Neural cell (in vitro differentiated cells): Measurements from ENCODE around the gene KRT37.

ENCODE experiments used
- EP300 ChIP-seq: fragments of 450-650 bp; conservative IDR thresholded peaks from 2 replicates; pipeline ENCODE4 v1.6.1; 2014; ENCODE audit warnings: antibody characterized with exemption, mild to moderate bottlenecking, moderate library complexity; ENCODE audit not compliant: poor library complexity, severe bottlenecking
- EZH2 ChIP-seq: fragments of 200-600, 300-800 bp; shearing (Covaris generic), sonication (generic); IDR thresholded peaks from 2 replicates; pipeline ENCODE4 v1.6.1; 2014; ENCODE audit warnings: antibody characterized with exemption, low read length, borderline replicate concordance, mild to moderate bottlenecking; ENCODE audit not compliant: insufficient read depth, poor library complexity, severe bottlenecking
- POLR2AphosphoS5 ChIP-seq: IDR thresholded peaks from 2 replicates; pipeline ENCODE4 v1.6.1; 2012
- TF ChIP-seq, protein P1 (sequence below): fragments of 450-650 bp; IDR thresholded peaks from 2 replicates; pipeline ENCODE4 v1.5.1; 2014; ENCODE audit warnings: antibody characterized with exemption, mild to moderate bottlenecking, moderate library complexity; ENCODE audit not compliant: poor library complexity, severe bottlenecking
- TF ChIP-seq, protein P2 (sequence below): IDR thresholded peaks from 2 replicates; pipeline ENCODE4 v1.6.1; 2012; ENCODE audit warnings: borderline replicate concordance

DNA sequence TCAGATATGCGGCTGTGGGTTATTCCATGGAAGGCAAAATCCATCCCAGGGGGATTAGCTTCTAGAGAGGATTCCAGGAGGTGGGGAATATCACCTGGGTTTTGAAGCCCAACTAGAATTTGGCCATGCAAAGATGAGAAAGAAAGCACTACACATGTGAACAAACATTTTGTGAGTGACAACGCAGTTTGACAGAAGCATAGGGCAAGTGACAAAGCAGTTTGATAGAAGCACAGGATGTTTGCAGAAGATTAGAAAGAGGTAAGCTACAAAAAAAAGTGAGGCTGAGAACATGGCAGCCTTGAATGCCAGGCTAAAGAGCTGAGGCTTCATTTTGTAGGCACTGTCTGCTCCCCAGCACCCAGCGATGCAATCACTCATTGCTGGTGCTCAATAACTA lies 28.7 kb upstream of the KRT37 start:
- TF ChIP-seq, protein P1, sequence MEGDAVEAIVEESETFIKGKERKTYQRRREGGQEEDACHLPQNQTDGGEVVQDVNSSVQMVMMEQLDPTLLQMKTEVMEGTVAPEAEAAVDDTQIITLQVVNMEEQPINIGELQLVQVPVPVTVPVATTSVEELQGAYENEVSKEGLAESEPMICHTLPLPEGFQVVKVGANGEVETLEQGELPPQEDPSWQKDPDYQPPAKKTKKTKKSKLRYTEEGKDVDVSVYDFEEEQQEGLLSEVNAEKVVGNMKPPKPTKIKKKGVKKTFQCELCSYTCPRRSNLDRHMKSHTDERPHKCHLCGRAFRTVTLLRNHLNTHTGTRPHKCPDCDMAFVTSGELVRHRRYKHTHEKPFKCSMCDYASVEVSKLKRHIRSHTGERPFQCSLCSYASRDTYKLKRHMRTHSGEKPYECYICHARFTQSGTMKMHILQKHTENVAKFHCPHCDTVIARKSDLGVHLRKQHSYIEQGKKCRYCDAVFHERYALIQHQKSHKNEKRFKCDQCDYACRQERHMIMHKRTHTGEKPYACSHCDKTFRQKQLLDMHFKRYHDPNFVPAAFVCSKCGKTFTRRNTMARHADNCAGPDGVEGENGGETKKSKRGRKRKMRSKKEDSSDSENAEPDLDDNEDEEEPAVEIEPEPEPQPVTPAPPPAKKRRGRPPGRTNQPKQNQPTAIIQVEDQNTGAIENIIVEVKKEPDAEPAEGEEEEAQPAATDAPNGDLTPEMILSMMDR: no peak
- TF ChIP-seq POLR2AphosphoS5 (no peak), EZH2 (no peak), EP300 (no peak)
- TF ChIP-seq, protein P2, sequence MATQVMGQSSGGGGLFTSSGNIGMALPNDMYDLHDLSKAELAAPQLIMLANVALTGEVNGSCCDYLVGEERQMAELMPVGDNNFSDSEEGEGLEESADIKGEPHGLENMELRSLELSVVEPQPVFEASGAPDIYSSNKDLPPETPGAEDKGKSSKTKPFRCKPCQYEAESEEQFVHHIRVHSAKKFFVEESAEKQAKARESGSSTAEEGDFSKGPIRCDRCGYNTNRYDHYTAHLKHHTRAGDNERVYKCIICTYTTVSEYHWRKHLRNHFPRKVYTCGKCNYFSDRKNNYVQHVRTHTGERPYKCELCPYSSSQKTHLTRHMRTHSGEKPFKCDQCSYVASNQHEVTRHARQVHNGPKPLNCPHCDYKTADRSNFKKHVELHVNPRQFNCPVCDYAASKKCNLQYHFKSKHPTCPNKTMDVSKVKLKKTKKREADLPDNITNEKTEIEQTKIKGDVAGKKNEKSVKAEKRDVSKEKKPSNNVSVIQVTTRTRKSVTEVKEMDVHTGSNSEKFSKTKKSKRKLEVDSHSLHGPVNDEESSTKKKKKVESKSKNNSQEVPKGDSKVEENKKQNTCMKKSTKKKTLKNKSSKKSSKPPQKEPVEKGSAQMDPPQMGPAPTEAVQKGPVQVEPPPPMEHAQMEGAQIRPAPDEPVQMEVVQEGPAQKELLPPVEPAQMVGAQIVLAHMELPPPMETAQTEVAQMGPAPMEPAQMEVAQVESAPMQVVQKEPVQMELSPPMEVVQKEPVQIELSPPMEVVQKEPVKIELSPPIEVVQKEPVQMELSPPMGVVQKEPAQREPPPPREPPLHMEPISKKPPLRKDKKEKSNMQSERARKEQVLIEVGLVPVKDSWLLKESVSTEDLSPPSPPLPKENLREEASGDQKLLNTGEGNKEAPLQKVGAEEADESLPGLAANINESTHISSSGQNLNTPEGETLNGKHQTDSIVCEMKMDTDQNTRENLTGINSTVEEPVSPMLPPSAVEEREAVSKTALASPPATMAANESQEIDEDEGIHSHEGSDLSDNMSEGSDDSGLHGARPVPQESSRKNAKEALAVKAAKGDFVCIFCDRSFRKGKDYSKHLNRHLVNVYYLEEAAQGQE: no peak
